Measurements from ENCODE around the gene PLEKHA6.

The PLEKHA6 gene

GRCh38 chr1:204377800-204378668 lies 18.3 kb upstream of the PLEKHA6 start:
- Histone ChIP-seq H3K79me2 (ENCODE audit: insufficient read depth, low read depth) (no peaks in the 10 kb centered on the region), H3K27ac (no peak overlapping the region), H3K27me3 (ENCODE audit: insufficient read depth, low read depth) (peaks cover 7% of the 10 kb centered on the region; the same call in 1 of the 2 replicates), H3K4me2 (no peak overlapping the region), H2AFZ (ENCODE audit: low read depth) (no peak overlapping the region), H4K20me1 (ENCODE audit: insufficient read depth) (no peaks in the 10 kb centered on the region), H3K36me3 (ENCODE audit: insufficient read depth) (no peaks in the 10 kb centered on the region), H3K9ac (no peak overlapping the region), H3K4me3 (IDR thresholded peaks at IDR 0.05; ENCODE audit: insufficient read depth, low read depth, low read length) (no peak overlapping the region), H3K4me1 (ENCODE audit: low read depth, poor library complexity, severe bottlenecking) (no peaks in the 10 kb centered on the region)
- TF ChIP-seq CTCF (conservative IDR thresholded peaks at IDR 0.05; ENCODE audit: low read depth, low read length), result no peak

GRCh38 chr1:204376919-204377799 lies 17.4 kb upstream of the PLEKHA6 start:
- no peaks in the 10 kb centered on the region for H4K20me1 ChIP-seq (ENCODE audit: insufficient read depth)
- no peak overlapping the region for H3K4me3 ChIP-seq (IDR thresholded peaks at IDR 0.05; ENCODE audit: insufficient read depth, low read depth, low read length)
- no peak overlapping the region for H2AFZ ChIP-seq (ENCODE audit: low read depth)
- H3K4me1 ChIP-seq (ENCODE audit: low read depth, poor library complexity, severe bottlenecking), result no peaks in the 10 kb centered on the region
- no peak for TF ChIP-seq CTCF (conservative IDR thresholded peaks at IDR 0.05; ENCODE audit: low read depth, low read length)
- no peaks in the 10 kb centered on the region for H3K36me3 ChIP-seq (ENCODE audit: insufficient read depth)
- peaks cover 10% of the 10 kb centered on the region; the same call in 1 of the 2 replicates for H3K27me3 ChIP-seq (ENCODE audit: insufficient read depth, low read depth)
- H3K4me2 ChIP-seq, result no peak overlapping the region
- H3K27ac ChIP-seq, result no peak overlapping the region
- no peaks in the 10 kb centered on the region for H3K79me2 ChIP-seq (ENCODE audit: insufficient read depth, low read depth)
- no peak overlapping the region for H3K9ac ChIP-seq

- no peak for TF ChIP-seq CTCF (conservative IDR thresholded peaks at IDR 0.05; ENCODE audit: low read depth, low read length)
- H3K9ac ChIP-seq, result no peak overlapping the region
- H3K27me3 ChIP-seq (ENCODE audit: insufficient read depth, low read depth), result peaks cover 10% of the 10 kb centered on the region; the same call in 1 of the 2 replicates
- H3K27ac ChIP-seq, result no peak overlapping the region
- no peaks in the 10 kb centered on the region for H3K36me3 ChIP-seq (ENCODE audit: insufficient read depth)
- no peaks in the 10 kb centered on the region for H3K4me1 ChIP-seq (ENCODE audit: low read depth, poor library complexity, severe bottlenecking)
- H3K4me2 ChIP-seq, result no peak overlapping the region
- no peaks in the 10 kb centered on the region for H4K20me1 ChIP-seq (ENCODE audit: insufficient read depth)
- H3K4me3 ChIP-seq (IDR thresholded peaks at IDR 0.05; ENCODE audit: insufficient read depth, low read depth, low read length), result no peak overlapping the region
- H2AFZ ChIP-seq (ENCODE audit: low read depth), result no peak overlapping the region
- no peaks in the 10 kb centered on the region for H3K79me2 ChIP-seq (ENCODE audit: insufficient read depth, low read depth)
Measured at GRCh38 chr1:204376465-204376864, 16.7 kb upstream of the PLEKHA6 start.

- TF ChIP-seq CTCF (conservative IDR thresholded peaks at IDR 0.05; ENCODE audit: low read depth, low read length), result no peak
- Histone ChIP-seq H3K27ac (no peak overlapping the region), H4K20me1 (ENCODE audit: insufficient read depth) (no peaks in the 10 kb centered on the region), H3K27me3 (ENCODE audit: insufficient read depth, low read depth) (peaks cover 10% of the 10 kb centered on the region; the same call in 1 of the 2 replicates), H3K4me2 (no peak overlapping the region), H3K4me3 (IDR thresholded peaks at IDR 0.05; ENCODE audit: insufficient read depth, low read depth, low read length) (no peak overlapping the region), H2AFZ (ENCODE audit: low read depth) (no peak overlapping the region), H3K36me3 (ENCODE audit: insufficient read depth) (no peaks in the 10 kb centered on the region), H3K4me1 (ENCODE audit: low read depth, poor library complexity, severe bottlenecking) (no peaks in the 10 kb centered on the region), H3K79me2 (ENCODE audit: insufficient read depth, low read depth) (no peaks in the 10 kb centered on the region), H3K9ac (no peak overlapping the region)
Measured at GRCh38 chr1:204373911-204374310, 14.2 kb upstream of the PLEKHA6 start.

All from KMS-11 (cell line).